Kidney (tissue), 14 donors: ENCODE results near the gene CHPF. TPM values are rescaled to one million over a fixed set of nuclear protein-coding genes. Genes with fewer than 3 reads are reported as not detected.

Experiments
- DNase-seq, 5 donors: peaks; one replicate each; pipeline ENCODE4 v3.0.0-alpha.2; 2013 to 2020
- FAIRE-seq: peaks from 2 replicates; lab custom pipeline; 2012; peaks lifted over from hg19 to GRCh38; lab: Jason Lieb, UNC
- H3K27ac ChIP-seq, 2 donors: one replicate each; pipeline ENCODE4 v1.7.0; 2013; ENCODE audit warnings: low read depth in 2 of 2, low read length in 2 of 2, inconsistent platforms in 1 of 2
- H3K27me3 ChIP-seq: one replicate; pipeline ENCODE4 v1.7.1; 2013; ENCODE audit warnings: low read length, inconsistent platforms; ENCODE audit not compliant: control insufficient read depth, insufficient read depth
- H3K36me3 ChIP-seq, 3 donors: one replicate each; pipeline versions ENCODE4 v1.7.0 to v1.7.1; 2013; ENCODE audit warnings: low read length in 3 of 3, control low read depth in 1 of 3, inconsistent platforms in 1 of 3; ENCODE audit not compliant: insufficient read depth in 3 of 3, control insufficient read depth in 2 of 3
- H3K4me1 ChIP-seq, 3 donors: one replicate each; pipeline versions ENCODE4 v1.7.0 to v1.7.1; 2013; ENCODE audit warnings: low read length in 3 of 3, inconsistent platforms in 1 of 3, low read depth in 1 of 3; ENCODE audit not compliant: control insufficient read depth in 2 of 3, insufficient read depth in 2 of 3
- H3K4me3 ChIP-seq, 3 donors: one replicate each; pipeline versions ENCODE4 v1.7.0 to v1.8.1; 2013; ENCODE audit warnings: low read length in 3 of 3, control low read depth in 1 of 3, inconsistent platforms in 1 of 3
- H3K9ac ChIP-seq, 3 donors: one replicate each; pipeline versions ENCODE4 v1.7.0 to v1.7.1; 2013; ENCODE audit warnings: low read length in 3 of 3, control low read depth in 1 of 3, inconsistent platforms in 1 of 3
- H3K9me3 ChIP-seq, 3 donors: one replicate each; pipeline versions ENCODE4 v1.7.0 to v1.7.1; 2013; ENCODE audit warnings: low read length in 3 of 3, control low read depth in 1 of 3, inconsistent platforms in 1 of 3; ENCODE audit not compliant: control insufficient read depth in 2 of 3, insufficient read depth in 1 of 3
- CTCF ChIP-seq: IDR thresholded peaks from 3 replicates; pipeline ENCODE4 v1.5.1; 2012; ENCODE audit warnings: mild to moderate bottlenecking, moderate library complexity, borderline replicate concordance; ENCODE audit not compliant: insufficient read depth; ENCODE audit errors: extremely low read depth
- intact Hi-C: fragments of 100-400 bp; cut with DNase I; formaldehyde crosslinking; loops from one replicate; pipeline ENCODE4 v1.11.1; 2022
- polyA plus RNA-seq: library from polyadenylated mRNA; stranded (reverse); fragments of 350-450 nt; fragmentation: Illumina TruSeq; extraction: RNeasy Lipid Tissue Mini Kit (QIAGEN cat#74804); gene quantifications from one replicate; pipeline ENCODE4 v1.2.3, GENCODE V29; 2014; ENCODE audit warnings: low read depth, low replicate concordance; ENCODE audit not compliant: insufficient read depth
- total RNA-seq: library from RNA; stranded (reverse); fragmentation: NEBNext Ultra II Directional; extraction: Animal tissue kit (Norgen Biotek cat#: 25700); gene quantifications from one replicate; pipeline ENCODE4 v1.2.1, GENCODE V29; 2021
- donor health status: control.
- donor health status: control.
- donor health status: control.
- donor health status: control.
- donor health status: control.
- donor health status: DM: yes; HTN: yes; CAD: no.
- donor health status: Normal renal cell carcinoma (clear cell type).

CHPF gene
- total and polyA plus RNA-seq, 2 donors from 2014 or later: 57.3 to 59.5 TPM

- intact Hi-C loops: no loop called here
- Histone ChIP-seq H3K4me3 (no peak overlapping the region), H3K27ac (no peak overlapping the region), H3K4me1 (peaks cover 0 to 3% (median 0%) of the 10 kb centered on the region in 3 donors), H3K36me3 (no peaks in the 10 kb centered on the region), H3K9ac (no peak overlapping the region), H3K9me3 (no peaks in the 10 kb centered on the region), H3K27me3 (no peaks in the 10 kb centered on the region)
- no peak for FAIRE-seq
- TF ChIP-seq CTCF: no peak
- DNase-seq: no peak
Measured at GRCh38 chr2:219519526-219519916, 24.1 kb downstream of the CHPF start.

GRCh38 chr2:219517954-219518778, 25.4 kb downstream of the CHPF start:
- TF ChIP-seq CTCF: no peak
- H3K4me3 ChIP-seq: no peak overlapping the region
- H3K36me3 ChIP-seq: no peaks in the 10 kb centered on the region
- no peak overlapping the region for H3K9ac ChIP-seq
- intact Hi-C loops: no loop called here
- no peaks in the 10 kb centered on the region for H3K27me3 ChIP-seq
- no peaks in the 10 kb centered on the region for H3K9me3 ChIP-seq
- no peak overlapping the region for H3K27ac ChIP-seq
- no peak for FAIRE-seq
- H3K4me1 ChIP-seq: peaks cover 0 to 3% (median 2%) of the 10 kb centered on the region in 3 donors
- DNase-seq: no peak

- no peaks in the 10 kb centered on the region for H3K27me3 ChIP-seq
- FAIRE-seq: no peak
- H3K9me3 ChIP-seq: no peaks in the 10 kb centered on the region
Measured at GRCh38 chr2:219516888-219517287, 26.7 kb downstream of the CHPF start.

More at GRCh38 chr2:219516888-219517287, 26.7 kb downstream of the CHPF start:
- no peaks in the 10 kb centered on the region for H3K36me3 ChIP-seq
- H3K27ac ChIP-seq: no peak overlapping the region
- H3K9ac ChIP-seq: no peak overlapping the region
- DNase-seq: no peak
- peaks cover 0 to 3% (median 2%) of the 10 kb centered on the region in 3 donors for H3K4me1 ChIP-seq
- H3K4me3 ChIP-seq: no peak overlapping the region
- intact Hi-C loops: no loop called here
- no peak for TF ChIP-seq CTCF
